Stimulated activated CD4-positive, alpha-beta T cell treated with anti-CD3 and anti-CD28 coated beads, TNF-alpha, amount 100 ng/mL, for 48 hours (primary cell): Measurements from ENCODE around the gene RAB5IF.
"Not testable (repeated sequence)": the region's sequence is repeated elsewhere in the genome, so short reads cannot be mapped to it uniquely, and the experiment has no call there.

Experiments used
- DNase-seq, 3 donors: peaks; one replicate each; pipeline ENCODE4 v3.0.0-alpha.2; 2020; ENCODE audit warnings: low read depth in 3 of 3

RAB5IF gene

GRCh38 chr20:36629719-36630681, 24.4 kb downstream of the RAB5IF start:
- DNase-seq: no peak

- no peak for DNase-seq
Measured at GRCh38 chr20:36631646-36632045, 26.1 kb downstream of the RAB5IF start.

- DNase-seq: no peak
Measured at GRCh38 chr20:36632147-36632486, 26.5 kb downstream of the RAB5IF start.

- DNase-seq: no peak
Measured at GRCh38 chr20:36632487-36633284, 27.1 kb downstream of the RAB5IF start.

- DNase-seq: no peak
Measured at GRCh38 chr20:36633285-36633772, 27.8 kb downstream of the RAB5IF start.

GRCh38 chr20:36634342-36634741, 28.8 kb downstream of the RAB5IF start:
- DNase-seq: no peak

GRCh38 chr20:36638876-36639400, 33.4 kb downstream of the RAB5IF start:
- DNase-seq: not testable (repeated sequence)

GRCh38 chr20:36641506-36641843, 35.9 kb downstream of the RAB5IF start:
- DNase-seq: no peak

- DNase-seq: no peak
Measured at GRCh38 chr20:36642136-36642535, 36.6 kb downstream of the RAB5IF start.

- peak; percentile 29 to 48 (median 45) for DNase-seq
Measured at GRCh38 chr20:36644032-36644705, 38.6 kb downstream of the RAB5IF start.

- peak in 2 of 3 donors; percentile 42 to 54 for DNase-seq
Measured at GRCh38 chr20:36644706-36645095, 39.1 kb downstream of the RAB5IF start.

GRCh38 chr20:36645353-36645752, 39.8 kb downstream of the RAB5IF start:
- DNase-seq: no peak

- peak in 1 of 3 donors; percentile 47 for DNase-seq
Measured at GRCh38 chr20:36645998-36646397, 40.4 kb downstream of the RAB5IF start, which contains the start of gene SLA2. Gene SLA2, minus strand, starts transcription at chr20:36646196. Its CDS starts 4,861 bp downstream, at chr20:36641335.

GRCh38 chr20:36646678-36647077, 41.1 kb downstream of the RAB5IF start:
- no peak for DNase-seq

- no peak for DNase-seq
Measured at GRCh38 chr20:36647196-36648121, 41.9 kb downstream of the RAB5IF start.

GRCh38 chr20:36653456-36653855, 47.9 kb downstream of the RAB5IF start:
- DNase-seq: no peak

GRCh38 chr20:36654506-36654905, 48.9 kb downstream of the RAB5IF start:
- no peak for DNase-seq

- DNase-seq: no peak
Measured at GRCh38 chr20:36655004-36655403, 49.4 kb downstream of the RAB5IF start.

- DNase-seq: no peak
Measured at GRCh38 chr20:36656733-36657132, 51.2 kb downstream of the RAB5IF start.

GRCh38 chr20:36658300-36658699, 52.7 kb downstream of the RAB5IF start:
- no peak for DNase-seq
